Right atrium auricular region (tissue), 2 donors: ENCODE measurements around the gene XPC. TPM values are rescaled to one million over a fixed set of nuclear protein-coding genes. Genes with fewer than 3 reads are reported as not detected.

Source experiments
- DNase-seq: peaks from one replicate; pipeline ENCODE4 v3.0.0-alpha.2; 2019; ENCODE audit warnings: low spot score
- H3K27ac ChIP-seq, 2 donors: fragments of 200-600 bp; sonication (generic); 1 replicate in 1 of 2; 2 replicates in 1 of 2; pipeline ENCODE4 v1.5.1; 2016 to 2019
- H3K27me3 ChIP-seq, 2 donors: fragments of 200-600 bp; sonication (generic); one replicate each; pipeline versions ENCODE4 v1.5.1 to v1.6.0; 2017 to 2019
- H3K36me3 ChIP-seq: fragments of 200-600 bp; sonication (generic); one replicate; pipeline ENCODE4 v1.5.1; 2016
- H3K4me1 ChIP-seq, 2 donors: fragments of 200-600 bp; sonication (generic); one replicate each; pipeline versions ENCODE4 v1.5.1 to v1.6.0; 2017 to 2019
- H3K4me3 ChIP-seq, 2 donors: fragments of 200-600 bp; sonication (generic); 1 replicate in 1 of 2; 2 replicates in 1 of 2; pipeline ENCODE4 v1.5.1; 2017 to 2019; ENCODE audit warnings: mild to moderate bottlenecking in 1 of 2, moderate library complexity in 1 of 2
- H3K9me3 ChIP-seq, 2 donors: fragments of 200-600 bp; sonication (generic); one replicate each; pipeline ENCODE4 v1.5.1; 2019
- CTCF ChIP-seq, 2 donors: fragments of 200-600 bp; sonication (generic); IDR thresholded peaks; one replicate each; pipeline ENCODE4 v1.5.1; 2019; ENCODE audit warnings: antibody characterized with exemption in 2 of 2
- total RNA-seq, 2 donors: library from RNA; depleted of rRNA; stranded (reverse); fragments of >200 nt; gene quantifications; one replicate each; pipeline ENCODE4 v1.1.0, GENCODE V29; 2016

Gene XPC
- total RNA-seq, 2 donors from 2014 or later = 15.7 to 18.3 TPM

GRCh38 chr3:14216257-14217048, 38.1 kb upstream of the XPC start:
- DNase-seq = no peak
- Histone ChIP-seq H3K9me3 (peaks cover 0 to 13% of the 10 kb centered on the region in 2 donors), H3K4me1 (no peaks in the 10 kb centered on the region), H3K27ac (peak overlapping the region in 1 of 2 donors; percentile 53), H3K4me3 (peak overlapping the region in 1 of 2 donors; percentile 44), H3K27me3 (no peaks in the 10 kb centered on the region), H3K36me3 (no peaks in the 10 kb centered on the region)
- peak in 1 of 2 donors; percentile 60 for TF ChIP-seq CTCF (IDR thresholded peaks at IDR 0.05)

- Histone ChIP-seq H3K4me3 (no peak overlapping the region), H3K9me3 (no peaks in the 10 kb centered on the region), H3K36me3 (no peaks in the 10 kb centered on the region), H3K27me3 (no peaks in the 10 kb centered on the region), H3K4me1 (no peaks in the 10 kb centered on the region), H3K27ac (no peak overlapping the region)
- TF ChIP-seq CTCF (IDR thresholded peaks at IDR 0.05) = no peak
- no peak for DNase-seq
These were observed 36.4 kb upstream of the XPC start for GRCh38 chr3:14214764-14215163.

- no peaks in the 10 kb centered on the region for H3K9me3 ChIP-seq
- DNase-seq = no peak
- no peak for TF ChIP-seq CTCF (IDR thresholded peaks at IDR 0.05)
- no peaks in the 10 kb centered on the region for H3K27me3 ChIP-seq
- no peaks in the 10 kb centered on the region for H3K4me1 ChIP-seq
- H3K36me3 ChIP-seq = no peaks in the 10 kb centered on the region
- H3K4me3 ChIP-seq = no peak overlapping the region
- H3K27ac ChIP-seq = no peak overlapping the region
These were observed 34.8 kb upstream of the XPC start for GRCh38 chr3:14213066-14213774.

- Histone ChIP-seq H3K36me3 (no peaks in the 10 kb centered on the region), H3K4me3 (no peak overlapping the region), H3K9me3 (no peaks in the 10 kb centered on the region), H3K27me3 (no peaks in the 10 kb centered on the region), H3K27ac (no peak overlapping the region), H3K4me1 (no peaks in the 10 kb centered on the region)
- TF ChIP-seq CTCF (IDR thresholded peaks at IDR 0.05) = no peak
- DNase-seq = no peak
These were observed 33.6 kb upstream of the XPC start for GRCh38 chr3:14212032-14212431.

DNA sequence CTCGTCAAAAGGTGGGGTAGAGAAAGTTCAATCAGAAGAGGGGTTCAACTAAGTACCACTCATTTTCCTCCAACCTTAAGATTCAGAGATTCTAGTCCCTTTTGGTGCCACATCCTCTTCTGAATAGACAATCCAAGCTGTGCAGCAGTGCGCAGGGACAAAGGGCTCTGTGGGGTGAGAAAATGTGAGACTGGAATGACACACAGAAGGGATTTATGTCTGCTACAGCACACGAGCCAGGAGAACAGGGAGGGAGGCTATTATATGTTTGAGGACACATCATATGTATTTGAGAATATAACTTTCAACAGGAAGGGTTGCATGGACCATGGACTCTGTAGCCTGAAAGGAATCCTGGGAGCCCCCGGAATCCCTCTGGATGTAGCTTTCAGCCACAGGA, 33.2 kb upstream of the XPC start:
- H3K27me3 ChIP-seq = no peaks in the 10 kb centered on the region
- H3K4me1 ChIP-seq = no peaks in the 10 kb centered on the region
- H3K9me3 ChIP-seq = no peaks in the 10 kb centered on the region
- DNase-seq = no peak
- H3K36me3 ChIP-seq = no peaks in the 10 kb centered on the region
- no peak for TF ChIP-seq CTCF (IDR thresholded peaks at IDR 0.05)
- H3K4me3 ChIP-seq = no peak overlapping the region
- no peak overlapping the region for H3K27ac ChIP-seq
